HTERT RPE-1 (cell line): ENCODE measurements around the gene MARCHF5.

Source experiments
- in situ Hi-C: fragments of 300-500 bp; cut with MboI; formaldehyde crosslinking; loops from 4 replicates; pipeline ENCODE4 v1.14.3; 2020; ENCODE audit warnings: low sequenced_read_pairs

MARCHF5 gene, protein sequence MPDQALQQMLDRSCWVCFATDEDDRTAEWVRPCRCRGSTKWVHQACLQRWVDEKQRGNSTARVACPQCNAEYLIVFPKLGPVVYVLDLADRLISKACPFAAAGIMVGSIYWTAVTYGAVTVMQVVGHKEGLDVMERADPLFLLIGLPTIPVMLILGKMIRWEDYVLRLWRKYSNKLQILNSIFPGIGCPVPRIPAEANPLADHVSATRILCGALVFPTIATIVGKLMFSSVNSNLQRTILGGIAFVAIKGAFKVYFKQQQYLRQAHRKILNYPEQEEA

DNA sequence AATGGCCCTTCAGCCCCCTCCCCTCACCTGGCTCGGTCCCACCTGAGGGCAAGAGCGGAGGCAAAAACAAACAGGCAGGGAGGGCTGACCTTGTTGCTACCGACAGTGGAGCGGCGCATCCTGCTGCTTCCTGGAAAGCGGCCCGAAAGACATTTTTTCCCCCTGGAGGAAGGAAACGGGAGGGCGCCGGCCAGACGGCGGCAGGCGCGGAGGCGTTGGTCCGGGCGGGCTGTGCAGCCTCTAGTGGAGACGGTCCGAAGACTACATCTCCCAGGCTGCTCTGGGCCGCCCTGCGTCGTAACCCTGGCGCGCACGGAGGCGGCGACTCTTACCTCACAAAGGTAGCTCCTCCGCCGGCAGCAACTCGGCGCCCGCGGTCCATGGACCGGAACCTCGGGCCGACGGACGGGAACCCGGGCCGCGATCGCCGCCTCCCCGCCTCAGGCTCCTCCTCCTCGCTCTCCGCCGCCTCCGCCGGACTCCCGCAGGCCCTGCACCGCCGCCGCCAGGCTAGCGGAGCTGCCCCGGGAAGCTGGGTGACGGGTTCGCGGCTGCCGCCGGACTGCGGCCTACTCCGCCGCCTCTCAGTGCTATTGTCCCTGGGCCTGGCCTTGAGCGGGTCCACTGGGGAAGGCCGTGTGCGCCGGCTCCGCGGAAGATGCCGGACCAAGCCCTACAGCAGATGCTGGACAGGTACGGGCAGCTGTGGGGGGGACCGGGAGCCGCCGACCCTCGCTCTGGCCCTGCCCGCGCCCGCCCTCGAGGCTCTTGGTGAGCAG is at the start of gene MARCHF5, which contains the start of gene CPEB3:
Gene MARCHF5 (plus strand): TSS at position 331 of the 779 bp plus-strand sequence. CDS start 328 bp downstream, at position 659.
Gene CPEB3 (minus strand): TSS at position 242 of the 779 bp plus-strand sequence. CDS start 50,728 bp downstream, outside the sequence.
- in situ Hi-C loops = no loop called here

DNA sequence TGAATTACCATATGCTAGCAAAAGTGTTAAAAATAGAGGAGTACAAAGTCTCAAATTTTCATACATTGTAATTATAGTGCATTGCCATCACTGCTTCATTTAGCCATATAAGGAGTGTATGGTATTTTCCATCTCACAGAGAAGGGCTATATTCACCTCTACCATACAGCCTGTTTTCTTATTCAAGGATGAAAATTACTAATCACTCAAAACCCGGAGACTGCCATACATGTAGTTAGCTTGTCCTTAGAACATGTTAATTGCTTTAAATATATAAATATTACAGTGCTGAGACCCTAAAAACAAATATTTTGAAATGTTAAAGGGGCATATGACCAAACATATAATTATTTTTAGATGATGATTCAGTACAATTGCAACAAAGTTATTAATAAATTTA is 49.5 kb upstream of the MARCHF5 start:
- in situ Hi-C loops = no loop called here

DNA sequence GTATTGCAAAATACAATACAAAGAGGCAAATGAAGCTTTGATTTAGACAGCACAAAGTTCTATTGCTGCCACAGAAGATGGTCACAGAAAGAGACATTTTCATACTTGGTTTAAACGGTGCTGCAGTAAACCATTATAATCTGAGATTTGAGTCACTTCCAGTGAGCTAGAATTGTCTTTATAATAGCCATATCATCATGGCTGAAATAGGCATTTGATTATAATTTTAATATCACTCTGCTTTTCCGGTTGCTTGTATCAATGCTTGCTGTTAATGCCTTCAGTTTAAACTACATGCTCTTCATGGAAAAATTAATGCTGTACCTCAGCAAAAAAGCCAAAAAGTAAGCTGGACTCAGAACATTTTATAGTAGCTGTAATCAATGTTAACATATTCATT is 48.6 kb upstream of the MARCHF5 start:
- in situ Hi-C loops = no loop called here

DNA sequence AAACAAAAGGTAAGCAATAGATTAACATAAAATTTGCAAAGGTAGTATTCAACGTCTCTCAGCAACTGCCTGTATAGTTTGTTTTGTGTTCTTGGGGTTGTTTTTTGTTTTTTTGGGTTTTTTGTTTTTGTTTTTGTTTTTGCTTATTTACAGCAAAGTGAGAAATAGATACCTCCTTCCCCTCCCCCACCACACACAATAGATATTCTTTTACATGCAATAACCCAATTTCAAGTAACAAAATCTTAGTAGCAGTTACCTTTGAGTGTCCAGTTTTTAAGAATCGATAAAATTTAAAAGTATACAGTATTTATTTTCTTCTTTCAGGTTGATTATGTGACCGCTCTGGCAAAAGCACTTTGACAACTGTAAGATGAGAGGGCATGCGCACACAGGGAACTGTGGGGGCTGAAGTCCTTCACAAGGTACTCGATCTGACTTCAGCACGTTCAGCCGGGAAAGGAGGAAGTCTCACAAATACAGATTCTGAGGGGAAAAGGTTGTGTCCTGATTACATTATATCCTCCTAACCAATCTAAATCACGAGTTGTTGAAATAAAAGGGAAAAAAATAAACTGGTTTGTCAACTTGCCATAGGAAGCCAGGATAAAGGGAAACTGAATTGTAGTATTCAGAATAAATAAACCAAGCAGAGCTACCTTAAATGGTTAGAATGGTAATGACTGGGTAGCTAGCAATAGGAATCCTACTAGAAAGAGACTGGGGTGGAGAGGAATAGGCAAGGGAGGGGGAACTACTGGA is 47.9 kb upstream of the MARCHF5 start:
- in situ Hi-C loops = no loop called here

DNA sequence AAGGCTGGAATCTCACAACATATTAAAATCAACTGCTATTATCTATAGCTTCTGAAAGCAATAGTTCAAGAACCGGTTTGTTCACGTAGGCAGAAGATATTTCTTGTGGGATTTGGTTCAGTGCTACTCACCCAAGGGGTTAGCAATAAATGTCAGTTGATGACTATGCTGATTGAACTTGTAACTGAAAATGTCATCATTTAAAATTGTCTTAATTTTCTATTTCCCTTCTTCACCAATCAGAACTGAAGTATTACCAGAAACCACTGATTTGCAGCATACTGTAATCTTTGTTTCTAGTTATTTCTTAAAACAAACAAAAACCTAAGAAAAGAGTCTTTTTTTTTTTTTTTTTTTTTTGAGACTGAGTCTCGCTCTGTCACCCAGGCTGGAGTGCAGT is 46.2 kb upstream of the MARCHF5 start:
- in situ Hi-C loops = no loop called here

DNA sequence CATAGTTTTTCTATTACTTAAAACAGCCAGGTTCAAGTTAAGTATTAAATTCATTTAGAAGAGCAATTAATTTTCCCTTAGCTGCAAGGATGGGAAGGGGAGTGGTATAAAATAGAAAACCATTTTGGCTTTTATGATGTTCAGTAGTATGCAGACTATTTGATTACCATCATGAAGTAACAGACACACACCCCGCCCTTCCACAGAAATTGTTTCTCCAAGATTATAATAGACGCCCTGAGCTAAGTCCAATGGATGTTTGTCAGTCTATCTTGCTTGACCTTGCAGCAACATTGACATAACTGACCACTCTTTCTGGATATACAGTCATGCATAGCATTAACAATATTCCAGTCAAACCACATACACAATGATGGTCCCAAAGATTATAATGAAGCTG is 42.4 kb upstream of the MARCHF5 start:
- in situ Hi-C loops = no loop called here

DNA sequence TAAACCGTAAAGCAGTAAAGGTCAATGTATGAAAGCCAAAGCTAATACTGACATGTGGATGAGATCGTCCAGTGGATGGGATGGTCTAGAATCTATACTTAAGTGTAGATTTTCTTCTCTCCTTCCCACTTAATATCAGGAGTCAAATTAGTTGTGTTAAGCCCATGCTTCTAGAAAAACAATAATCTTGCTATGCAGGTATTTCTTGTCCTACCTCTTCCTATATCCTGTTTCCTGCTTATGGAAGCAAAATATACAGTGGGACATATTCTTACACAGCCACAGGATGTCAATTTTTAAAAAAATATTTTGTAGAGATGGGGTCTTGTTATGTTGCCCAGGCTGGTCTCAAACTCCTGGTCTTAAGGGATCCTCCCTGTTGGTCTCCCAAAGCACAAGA is 27.6 kb upstream of the MARCHF5 start:
- in situ Hi-C loops = no loop called here

DNA sequence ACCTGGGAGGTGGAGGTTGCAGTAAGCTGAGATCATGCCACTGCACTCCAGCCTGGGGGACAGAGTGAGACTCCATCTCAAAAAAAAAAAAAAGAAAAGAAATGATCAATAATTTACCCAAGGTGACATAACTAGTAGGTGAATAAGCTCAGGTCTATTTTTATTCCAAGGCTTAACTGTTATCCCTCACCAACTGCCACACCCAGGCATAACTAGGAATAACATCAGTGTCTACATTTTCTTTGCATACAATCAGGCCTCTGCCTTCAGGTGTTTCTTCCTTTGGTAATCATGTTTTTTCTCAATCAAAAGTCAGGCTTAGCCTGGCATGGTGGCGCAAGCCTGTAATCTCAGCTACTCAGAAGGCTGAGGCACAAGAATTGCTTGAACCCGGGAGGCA is 26.7 kb upstream of the MARCHF5 start:
- in situ Hi-C loops = no loop called here

DNA sequence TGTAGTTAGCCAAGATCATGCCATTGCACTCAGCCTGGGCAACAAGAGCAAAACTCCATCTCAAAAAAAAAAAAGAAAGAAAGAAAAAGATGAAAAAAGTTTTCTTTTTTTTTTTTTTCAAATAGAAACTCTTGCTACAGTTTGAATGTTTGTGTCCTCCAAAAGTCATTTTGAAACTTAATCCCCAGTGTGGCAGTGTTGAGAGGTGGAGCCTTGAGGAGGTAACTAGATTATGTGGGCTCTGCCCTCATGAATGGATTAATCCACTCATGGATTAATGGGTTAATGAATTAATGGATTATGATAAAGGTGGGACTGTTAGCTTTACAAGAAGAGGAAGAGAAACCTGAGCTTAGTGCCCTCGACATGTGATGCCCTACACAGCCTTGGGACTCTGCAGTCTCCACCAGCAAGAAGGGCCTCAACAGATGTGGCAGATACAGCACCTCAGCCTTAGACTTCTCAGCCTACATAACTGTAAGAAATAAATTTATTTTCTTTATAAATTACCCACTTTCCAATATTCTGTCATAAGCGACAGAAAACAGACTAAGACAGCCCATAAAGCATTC is 25.2 kb upstream of the MARCHF5 start:
- in situ Hi-C loops = no loop called here

DNA sequence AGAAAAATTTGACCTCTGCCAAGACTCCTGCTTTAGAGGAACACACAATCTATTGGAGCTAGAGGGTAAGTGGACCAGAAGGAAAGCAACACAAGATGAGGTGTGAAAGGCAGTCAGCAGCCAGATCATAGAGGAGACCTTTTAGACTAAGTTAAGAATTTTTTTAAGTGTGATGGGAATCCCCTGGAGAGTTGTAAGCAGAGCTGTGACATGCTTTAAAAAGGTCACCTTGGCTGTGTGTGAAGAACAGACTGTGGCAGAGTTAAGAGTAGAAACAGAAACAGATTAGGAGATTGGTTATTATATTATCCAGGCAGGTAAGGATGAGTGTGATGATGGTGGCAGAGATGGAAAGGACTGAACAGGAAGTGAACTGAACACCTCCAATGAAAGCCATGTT is 23.6 kb upstream of the MARCHF5 start:
- in situ Hi-C loops = no loop called here

DNA sequence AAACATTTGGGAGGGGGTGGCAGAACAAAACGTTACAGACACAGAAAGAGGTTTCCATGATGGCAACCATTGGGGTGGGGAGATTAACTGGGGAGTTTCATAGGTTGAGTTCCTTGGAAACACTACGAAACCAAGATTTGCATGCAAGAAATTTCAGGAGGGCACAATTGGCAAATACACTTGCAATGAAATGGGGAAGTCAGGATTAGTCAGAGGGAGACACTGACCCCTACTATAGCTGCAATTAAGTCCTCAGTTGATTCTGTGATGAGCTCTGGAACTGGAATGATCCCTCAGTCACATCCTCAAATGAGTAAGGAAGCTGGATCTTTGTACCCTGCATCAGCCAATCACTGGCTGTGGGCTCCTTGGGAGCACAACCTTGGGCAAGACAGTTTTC is 22.2 kb upstream of the MARCHF5 start:
- in situ Hi-C loops = no loop called here

DNA sequence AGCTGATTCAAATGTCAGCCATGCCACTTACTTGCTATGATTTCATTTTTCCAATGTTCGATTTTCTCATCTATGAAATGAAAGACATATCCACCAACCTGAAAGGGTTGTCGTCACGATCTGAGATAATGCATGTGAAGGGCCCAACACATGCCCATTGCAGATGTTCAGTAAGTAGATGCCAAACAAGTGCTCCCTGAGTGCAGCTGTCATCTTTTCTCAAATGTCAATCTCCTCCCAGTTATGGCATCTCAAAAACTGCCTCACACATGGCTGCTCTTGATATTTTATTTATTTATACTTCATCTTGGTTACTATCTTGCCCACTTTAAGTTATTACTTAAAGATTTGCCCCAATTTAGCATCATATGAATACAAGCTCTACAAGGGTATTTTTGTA is 16.9 kb upstream of the MARCHF5 start:
- in situ Hi-C loops = no loop called here

DNA sequence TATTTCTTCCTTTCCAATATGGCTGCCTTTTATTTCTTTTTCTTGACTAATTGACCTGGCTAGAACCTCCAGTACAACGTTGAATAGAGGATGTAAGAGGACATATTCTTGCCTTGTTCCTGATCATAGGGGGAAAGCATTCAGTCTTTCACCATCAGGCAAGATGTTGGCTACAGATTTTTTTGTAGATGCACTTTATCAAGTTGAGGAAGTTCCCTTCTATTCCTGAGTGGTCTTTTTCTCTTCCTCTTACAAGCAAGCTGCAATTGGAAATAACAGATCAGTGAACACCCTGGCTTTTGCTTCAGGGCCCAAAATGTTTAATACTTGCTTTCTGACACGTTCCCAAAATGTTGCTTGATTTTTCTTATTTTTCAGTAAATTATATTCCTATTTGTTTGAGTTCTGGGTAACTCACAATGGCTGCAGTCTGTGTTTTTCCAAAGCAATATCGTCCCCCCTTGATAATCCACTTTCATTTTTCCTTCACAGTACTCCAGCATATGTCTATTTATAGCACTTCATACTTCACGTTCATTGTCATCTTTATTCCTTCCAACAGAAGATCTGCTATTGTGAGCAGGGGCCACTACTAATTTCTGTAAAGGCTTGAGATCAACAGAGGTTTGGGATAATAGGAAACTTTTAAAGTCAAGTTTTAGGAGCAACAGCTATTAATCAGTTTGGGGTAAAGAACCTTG is 11.8 kb upstream of the MARCHF5 start:
- in situ Hi-C loops = no loop called here

DNA sequence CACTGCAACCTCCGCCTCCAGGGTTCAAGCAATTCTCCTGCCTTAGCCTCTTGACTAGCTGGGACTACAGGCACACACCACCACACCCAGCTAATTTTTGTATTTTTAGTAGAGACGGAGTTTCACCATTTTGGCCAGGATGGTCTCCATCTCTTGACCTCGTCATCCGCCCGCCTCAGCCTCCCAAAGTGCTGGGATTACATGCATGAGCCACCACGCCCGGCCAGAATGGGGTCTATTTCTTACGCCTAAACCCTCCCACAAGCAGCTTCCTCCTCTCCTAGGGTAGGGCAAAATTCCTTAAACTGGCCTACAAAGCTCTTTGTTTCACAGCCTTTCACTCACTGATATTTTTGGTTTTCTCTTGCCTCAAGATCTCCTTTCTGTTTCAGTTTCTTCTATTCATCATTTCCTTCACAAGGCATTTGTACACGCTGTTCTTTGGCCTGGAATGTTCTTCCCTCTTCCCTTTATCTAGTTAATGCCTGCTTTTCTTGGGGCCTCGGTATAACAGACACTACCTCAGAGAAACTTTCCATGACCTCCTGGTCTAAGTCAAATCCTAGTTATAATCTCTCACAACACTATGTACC is 6.8 kb upstream of the MARCHF5 start:
- in situ Hi-C loops = no loop called here

DNA sequence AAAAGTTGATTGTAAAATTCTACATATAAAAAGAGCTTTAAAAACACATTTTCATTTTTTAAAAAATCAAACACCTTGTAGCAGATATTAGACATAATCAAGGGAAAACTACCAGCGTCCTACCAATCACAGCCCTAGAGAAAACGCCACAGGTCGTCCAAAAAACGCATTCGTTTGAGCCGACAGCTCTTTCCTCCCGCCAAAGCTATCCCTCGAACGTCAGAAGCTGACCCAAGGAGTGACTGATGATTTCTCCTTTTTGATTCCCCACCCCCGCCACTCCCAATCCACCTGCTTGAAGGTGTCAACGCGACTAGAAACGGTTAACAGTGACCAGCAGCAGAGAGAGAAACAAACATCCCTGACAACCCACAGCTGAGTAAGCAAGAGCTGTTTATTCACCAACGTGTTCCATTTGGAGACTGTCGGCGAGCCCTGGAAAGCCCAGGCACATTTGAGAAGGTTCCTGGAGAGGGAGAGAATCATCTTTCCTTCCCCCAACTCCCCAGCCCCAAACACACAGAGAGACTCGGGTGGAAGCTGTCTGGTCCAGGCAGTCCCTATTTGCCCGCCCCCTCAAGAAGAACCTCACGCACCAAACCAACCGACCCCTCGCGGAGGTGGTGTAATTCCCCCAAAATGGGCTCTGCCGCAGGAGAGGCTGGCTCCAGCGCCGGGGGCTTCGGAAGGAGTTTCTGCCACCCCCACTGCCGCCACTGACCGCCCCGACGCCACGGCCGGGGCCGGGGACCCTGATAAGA is 711 bp upstream of the MARCHF5 start:
- in situ Hi-C loops = no loop called here

DNA sequence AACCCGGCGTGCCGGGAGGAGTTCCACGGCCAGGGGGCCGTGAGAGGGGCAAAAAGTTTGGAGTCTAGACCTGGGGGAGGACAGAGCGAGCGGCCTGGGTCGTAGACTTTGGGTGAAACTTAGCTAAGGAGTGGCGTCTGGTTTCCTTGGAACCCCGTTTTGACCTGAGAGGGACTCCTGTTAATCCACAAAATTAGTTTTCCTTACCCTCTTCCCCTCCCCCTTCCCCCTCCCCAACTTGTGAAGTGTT is 574 bp downstream of the MARCHF5 start:
- in situ Hi-C loops = no loop called here

DNA sequence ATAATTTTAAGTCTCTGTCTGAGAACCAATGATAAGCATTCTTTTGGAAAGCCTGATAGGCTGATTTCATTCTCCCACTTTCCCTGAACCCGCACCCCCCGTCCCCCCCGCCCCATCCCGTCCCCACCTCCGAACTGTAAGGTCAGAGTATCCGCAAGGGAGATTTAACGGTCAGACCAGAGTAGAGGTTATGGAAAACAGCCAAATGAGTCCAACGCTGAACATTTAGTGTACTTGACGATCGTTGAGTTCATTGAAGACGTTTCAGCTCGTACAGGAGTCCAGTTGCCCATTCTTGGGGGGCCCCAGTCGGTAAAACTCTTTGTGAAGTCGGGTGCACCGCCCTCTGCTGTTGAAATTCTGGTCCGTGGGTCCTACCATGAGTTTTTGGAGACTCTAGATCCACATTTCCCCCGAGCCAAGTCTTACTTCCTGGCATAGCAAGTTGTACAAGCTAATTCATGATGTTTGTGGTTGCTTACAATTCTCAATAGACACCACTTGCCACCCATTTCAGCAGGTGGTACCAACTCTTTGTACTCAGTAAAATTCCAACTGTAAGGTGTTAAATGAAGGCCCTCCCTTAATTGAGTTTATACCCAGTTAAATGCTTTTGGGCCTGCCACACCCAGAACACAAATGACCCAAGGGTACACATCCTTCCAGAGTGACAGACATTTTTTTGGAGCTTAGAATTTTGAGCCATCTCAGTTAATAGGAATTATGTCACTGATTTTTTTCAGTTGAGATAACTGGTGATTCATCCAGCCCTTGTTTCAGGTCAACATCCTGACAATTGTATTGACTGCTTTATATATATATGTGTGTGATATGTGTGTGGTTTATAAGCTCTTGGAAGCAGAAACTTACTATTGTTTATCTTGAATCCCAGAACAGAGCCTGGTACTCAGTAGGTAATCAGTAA is 1.2 kb downstream of the MARCHF5 start:
- in situ Hi-C loops = no loop called here

DNA sequence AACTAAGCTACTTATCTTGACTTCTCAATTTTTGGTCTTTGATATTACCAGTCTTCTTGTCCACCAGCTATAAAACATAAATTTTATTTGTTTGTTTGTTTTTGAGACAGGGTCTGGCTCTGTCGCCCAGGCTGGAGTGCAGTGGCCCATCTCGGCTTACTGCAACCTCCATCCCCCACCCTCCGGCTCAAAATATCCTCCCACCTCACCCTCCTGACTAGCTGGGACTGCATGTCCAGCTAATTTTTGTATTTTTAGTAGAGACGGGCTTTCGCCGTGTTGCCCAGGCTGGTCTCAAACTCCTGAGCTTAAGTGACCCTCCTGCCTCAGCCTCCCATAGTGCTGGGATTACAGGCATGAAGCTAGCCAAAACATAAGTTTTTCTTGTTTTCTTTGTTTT is 7.5 kb downstream of the MARCHF5 start:
- in situ Hi-C loops = no loop called here

DNA sequence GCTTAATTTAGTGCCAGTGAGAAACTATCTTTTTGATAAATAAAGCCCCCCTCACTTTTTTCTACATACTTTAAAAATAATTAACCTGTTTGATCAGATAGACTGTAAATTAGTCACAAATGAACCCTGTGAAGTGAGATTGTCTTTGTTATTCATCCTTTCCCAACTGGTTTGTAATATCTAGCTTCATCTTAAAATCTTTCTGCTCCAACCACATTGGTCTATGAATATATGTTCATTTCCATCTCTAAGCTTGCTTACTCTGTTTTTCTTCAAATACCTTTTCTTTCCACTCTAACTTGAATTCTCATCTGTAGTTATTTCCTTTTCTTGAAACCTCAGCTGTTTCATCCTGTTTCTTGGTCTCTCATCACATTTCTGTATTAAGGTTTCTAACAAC is 12.1 kb downstream of the MARCHF5 start:
- in situ Hi-C loops = no loop called here
